GM21576 (cell line): ENCODE measurements around the gene SLC7A7.
"Not testable (repeated sequence)": the region's sequence is repeated elsewhere in the genome, so short reads cannot be mapped to it uniquely, and the experiment has no call there.

Experiments used
- ATAC-seq: cut with Tn5 transposase; IDR thresholded peaks from one replicate; pipeline ENCODE4 v1.9.1; 2021; ENCODE audit warnings: mild to moderate bottlenecking, moderate library complexity; ENCODE audit not compliant: unreplicated experiment

SLC7A7 gene

GRCh38 chr14:22844221-22845102 lies 29.2 kb upstream of the SLC7A7 start:
- no peak for ATAC-seq

DNA sequence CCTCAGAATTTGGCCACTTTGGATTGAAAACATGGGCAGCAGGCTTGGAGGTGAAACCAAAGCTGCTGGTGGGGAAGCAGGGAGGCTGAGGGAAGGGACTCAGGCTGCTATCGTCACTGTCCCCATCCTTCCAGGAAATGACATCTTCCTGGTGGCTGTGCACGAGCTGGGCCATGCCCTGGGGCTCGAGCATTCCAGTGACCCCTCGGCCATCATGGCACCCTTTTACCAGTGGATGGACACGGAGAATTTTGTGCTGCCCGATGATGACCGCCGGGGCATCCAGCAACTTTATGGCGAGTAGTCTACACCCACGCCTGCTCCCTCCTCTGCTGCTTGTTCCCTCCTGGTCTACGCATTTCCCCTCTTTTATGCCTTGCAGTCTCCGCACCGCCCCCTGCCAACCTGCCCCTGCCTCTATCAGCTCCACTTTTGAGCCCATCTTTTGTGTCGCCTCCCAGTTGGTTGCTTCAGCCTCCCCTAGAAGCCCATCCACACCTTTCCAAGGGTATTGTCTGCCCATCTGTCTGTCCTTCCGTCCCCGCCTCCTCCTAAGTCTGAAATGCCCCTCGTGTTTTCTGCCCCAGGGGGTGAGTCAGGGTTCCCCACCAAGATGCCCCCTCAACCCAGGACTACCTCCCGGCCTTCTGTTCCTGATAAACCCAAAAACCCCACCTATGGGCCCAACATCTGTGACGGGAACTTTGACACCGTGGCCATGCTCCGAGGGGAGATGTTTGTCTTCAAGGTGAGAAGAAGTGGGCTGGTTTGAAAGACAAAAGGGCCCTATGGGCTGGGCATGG lies 28.1 kb upstream of the SLC7A7 start:
- ATAC-seq, result no peak

DNA sequence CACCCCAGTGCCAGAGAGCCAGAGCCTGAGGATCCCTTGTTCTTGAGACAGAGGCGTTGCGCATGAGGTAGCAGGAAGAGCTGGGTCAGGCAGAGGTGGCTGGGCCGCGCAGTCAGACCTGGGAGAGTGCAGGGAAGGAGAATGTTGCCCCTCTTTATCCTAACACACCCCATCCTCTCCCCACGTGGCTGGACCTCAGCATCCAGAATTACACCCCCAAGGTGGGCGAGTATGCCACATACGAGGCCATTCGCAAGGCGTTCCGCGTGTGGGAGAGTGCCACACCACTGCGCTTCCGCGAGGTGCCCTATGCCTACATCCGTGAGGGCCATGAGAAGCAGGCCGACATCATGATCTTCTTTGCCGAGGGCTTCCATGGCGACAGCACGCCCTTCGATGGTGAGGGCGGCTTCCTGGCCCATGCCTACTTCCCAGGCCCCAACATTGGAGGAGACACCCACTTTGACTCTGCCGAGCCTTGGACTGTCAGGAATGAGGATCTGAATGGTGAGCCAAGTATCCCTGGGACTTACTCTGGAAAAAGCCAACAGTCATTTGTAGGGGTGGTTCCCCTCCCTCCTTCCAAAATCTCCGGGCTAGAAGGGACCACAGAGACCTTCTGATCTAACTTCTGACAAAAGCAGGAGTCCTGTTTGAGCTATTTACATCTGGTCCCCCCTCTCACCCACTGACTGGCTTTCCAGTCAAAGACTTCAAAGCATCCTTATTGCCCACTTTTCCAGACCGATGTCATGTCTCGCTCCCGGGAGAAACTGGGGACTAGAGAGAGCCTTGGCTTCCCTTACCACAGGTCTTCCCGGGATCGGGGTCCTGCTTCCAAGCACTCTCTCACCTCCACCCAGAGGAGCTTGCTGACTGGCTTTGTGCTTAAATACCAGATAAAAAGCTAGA lies 27.2 kb upstream of the SLC7A7 start:
- no peak for ATAC-seq

GRCh38 chr14:22841769-22842168 lies 26.5 kb upstream of the SLC7A7 start:
- no peak for ATAC-seq

- no peak for ATAC-seq
These were observed 26.1 kb upstream of the SLC7A7 start for GRCh38 chr14:22841311-22841710.

- ATAC-seq, result no peak
These were observed 24.0 kb upstream of the SLC7A7 start for GRCh38 chr14:22839159-22839779.

- no peak for ATAC-seq
These were observed 23.4 kb upstream of the SLC7A7 start for GRCh38 chr14:22838631-22839041.

GRCh38 chr14:22837750-22838538 lies 22.7 kb upstream of the SLC7A7 start:
- no peak for ATAC-seq

DNA sequence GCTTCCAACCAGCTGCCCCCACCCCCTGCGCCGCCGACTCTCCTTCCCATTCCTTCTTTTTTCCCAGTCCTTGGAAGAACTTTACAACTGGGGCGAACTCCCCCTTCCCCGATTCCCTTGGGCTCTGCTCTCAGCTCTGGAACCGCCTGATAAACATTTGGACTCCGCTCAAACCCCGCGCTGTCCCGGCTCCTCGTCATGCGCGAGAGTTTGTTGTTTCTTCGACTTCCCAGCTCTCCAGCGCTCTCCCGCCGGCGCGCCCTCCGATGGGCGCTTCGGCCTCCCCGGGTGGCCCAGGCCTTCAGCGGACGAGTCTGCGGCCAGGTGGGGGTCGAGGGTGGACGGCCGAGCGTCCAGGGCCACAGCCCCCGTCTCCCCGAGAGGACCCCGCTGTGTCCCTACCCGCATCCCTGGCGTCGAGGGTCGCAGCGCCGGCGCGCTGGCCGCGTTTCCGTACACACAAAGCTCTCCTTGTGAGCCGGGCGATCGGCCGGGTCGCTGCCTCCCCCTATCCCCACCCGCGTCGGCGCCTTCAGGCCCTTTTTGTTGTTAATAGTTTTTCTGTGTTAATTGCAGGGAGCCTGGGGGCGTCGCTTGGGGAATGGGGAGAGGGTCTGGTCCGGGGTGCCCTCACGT lies 22.0 kb upstream of the SLC7A7 start:
- ATAC-seq, result no peak

GRCh38 chr14:22836301-22837113 lies 21.3 kb upstream of the SLC7A7 start, which contains the start of gene MMP14:
Gene MMP14 (plus strand): TSS chr14:22836585. CDS start chr14:22836818, 233 bp downstream.
- no peak for ATAC-seq

DNA sequence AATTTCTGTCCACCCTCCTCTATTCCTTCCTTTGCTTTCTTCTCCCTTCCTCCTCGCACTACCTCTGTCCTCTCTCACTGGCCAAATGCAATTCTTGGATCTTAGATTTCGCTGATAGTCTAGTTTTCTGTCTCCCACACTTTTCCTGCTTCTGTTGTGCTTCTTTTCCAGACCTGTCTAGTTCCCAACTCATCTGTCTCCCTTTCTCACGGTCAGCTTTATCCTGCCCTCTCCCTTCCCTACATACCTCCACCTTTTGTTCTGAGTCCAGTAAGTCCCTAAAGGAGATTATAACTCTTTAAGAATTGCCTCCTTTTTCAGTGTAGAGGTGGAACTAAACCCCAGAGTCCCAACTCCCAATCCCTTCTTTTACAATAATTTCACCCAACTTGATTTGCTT lies 20.3 kb upstream of the SLC7A7 start:
- no peak for ATAC-seq

- ATAC-seq, result no peak
These were observed 15.3 kb upstream of the SLC7A7 start for GRCh38 chr14:22830443-22831010.

DNA sequence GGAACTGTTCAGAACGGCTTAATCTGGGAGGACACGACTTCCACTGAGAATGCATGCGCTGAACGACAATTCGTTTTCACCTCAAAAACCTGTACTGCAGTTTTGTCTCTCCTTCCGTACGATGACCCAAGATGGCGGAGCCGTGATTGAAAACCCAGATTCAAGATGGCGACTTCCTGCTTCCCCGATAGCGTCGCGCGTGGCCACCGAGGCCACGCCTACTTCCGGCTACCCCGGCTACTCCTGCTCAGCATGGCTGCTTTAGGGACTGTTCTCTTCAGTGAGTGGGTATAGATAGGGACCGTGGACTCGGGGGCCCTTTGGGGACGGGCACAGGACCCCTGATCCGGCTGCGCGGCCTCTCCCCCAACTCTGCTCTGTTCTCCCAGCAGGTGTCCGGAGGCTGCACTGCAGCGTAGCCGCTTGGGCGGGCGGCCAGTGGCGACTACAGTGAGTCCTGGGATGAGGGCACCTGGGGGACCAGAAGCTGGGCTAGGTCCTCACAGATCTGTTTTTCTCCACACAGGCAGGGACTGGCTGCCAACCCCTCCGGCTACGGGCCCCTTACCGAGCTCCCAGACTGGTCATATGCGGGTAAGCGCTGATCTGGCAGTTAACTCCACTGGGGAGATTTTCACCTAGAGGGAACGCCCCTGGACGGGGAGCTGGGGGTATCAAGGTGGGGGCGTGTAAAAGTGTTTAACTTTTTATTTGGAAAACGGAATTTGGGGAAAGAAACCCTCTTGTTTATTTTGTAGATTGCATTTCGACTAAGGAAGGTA lies 14.6 kb upstream of the SLC7A7 start, which contains the start of gene MRPL52:
TSS of gene MRPL52 (plus strand) at position 227 of the 782 bp plus-strand sequence. CDS start at position 253, 26 bp downstream.
- ATAC-seq, result peak; percentile 87

DNA sequence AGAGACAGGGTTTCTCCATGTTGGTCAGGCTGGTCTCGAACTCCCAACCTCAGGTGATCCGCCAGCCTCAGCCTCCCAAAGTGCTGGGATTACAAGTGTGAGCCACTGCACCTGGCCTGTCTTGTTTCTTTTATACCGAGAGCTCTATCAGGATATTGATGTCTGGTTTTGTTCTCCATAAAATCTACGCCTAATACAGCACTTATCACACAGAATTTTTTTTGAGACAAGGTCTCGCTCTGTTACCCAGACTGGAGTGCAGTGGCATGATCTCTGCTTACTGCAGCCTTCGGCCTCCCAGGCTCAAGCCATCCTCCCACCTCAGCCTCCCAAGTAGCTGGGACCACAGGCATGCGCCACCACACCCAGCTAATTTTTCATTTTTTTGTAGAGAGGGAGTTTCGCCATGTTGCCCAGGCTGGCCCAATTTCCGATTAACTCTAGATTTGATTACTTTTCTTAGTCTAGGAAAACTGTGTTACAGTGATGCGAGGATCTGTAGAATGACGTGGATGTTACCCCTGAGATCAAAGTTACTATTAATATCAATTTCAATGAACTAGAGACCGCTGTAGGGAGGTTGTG lies 13.9 kb upstream of the SLC7A7 start:
- not testable (repeated sequence) for ATAC-seq

GRCh38 chr14:22824711-22825359 lies 9.6 kb upstream of the SLC7A7 start:
- ATAC-seq, result no peak

DNA sequence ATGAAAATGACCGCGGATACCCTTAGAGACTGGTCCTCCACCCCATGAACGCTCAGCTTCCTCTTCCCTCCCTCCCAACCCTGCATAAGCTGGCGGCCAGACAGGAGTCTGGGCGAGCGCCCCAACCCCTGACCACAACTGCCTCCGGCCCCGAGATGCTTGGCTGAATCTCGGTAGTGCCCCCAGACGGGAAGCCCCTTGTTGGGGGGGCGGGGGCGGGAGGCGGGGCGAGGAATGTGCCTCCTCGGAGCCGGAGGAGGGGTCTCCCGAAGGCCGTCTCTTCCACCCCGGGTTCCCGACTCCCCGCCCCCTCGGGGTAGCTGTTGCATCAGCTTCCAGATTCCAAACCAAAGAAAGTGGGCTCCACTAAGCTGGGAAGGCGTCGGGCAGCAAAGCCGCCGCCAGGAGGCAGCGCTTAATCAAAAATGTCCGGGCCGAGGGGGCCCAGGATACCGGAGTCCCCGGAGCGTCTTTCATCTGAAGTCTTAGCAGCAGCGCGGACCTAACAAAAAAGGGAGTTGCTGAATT lies 7.4 kb upstream of the SLC7A7 start:
- peak; percentile 50 for ATAC-seq
